Endodermal cell (in vitro differentiated cells): ENCODE results near the gene NCOA6. TPM values are rescaled to one million over a fixed set of nuclear protein-coding genes. Genes with fewer than 3 reads are reported as not detected.

ENCODE experiments used
- DNase-seq: peaks from one replicate; pipeline ENCODE4 v3.0.0-alpha.2; 2017
- H3K27ac ChIP-seq: 2 replicates; pipeline ENCODE4 v1.5.1; 2013; ENCODE audit warnings: mild to moderate bottlenecking, low read depth, low read length, moderate library complexity
- H3K27me3 ChIP-seq: 2 replicates; pipeline ENCODE4 v1.6.1; 2013; ENCODE audit warnings: mild to moderate bottlenecking, low read length, moderate library complexity; ENCODE audit not compliant: insufficient read depth, control insufficient read depth, poor library complexity, severe bottlenecking
- H3K36me3 ChIP-seq: 2 replicates; pipeline ENCODE4 v1.7.0; 2013; ENCODE audit warnings: mild to moderate bottlenecking, low read length, moderate library complexity; ENCODE audit not compliant: control insufficient read depth, insufficient read depth
- H3K4me1 ChIP-seq: one replicate; pipeline ENCODE4 v1.7.0; 2013; ENCODE audit warnings: low read length; ENCODE audit not compliant: control insufficient read depth, insufficient read depth
- H3K4me3 ChIP-seq: 2 replicates; pipeline ENCODE4 v1.5.1; 2013; ENCODE audit warnings: mild to moderate bottlenecking, low read length, moderate library complexity
- H3K9ac ChIP-seq: 2 replicates; pipeline ENCODE4 v1.6.1; 2013; ENCODE audit warnings: mild to moderate bottlenecking, low read length, moderate library complexity; ENCODE audit not compliant: poor library complexity, severe bottlenecking; ENCODE audit errors: extremely low read depth
- H3K9me3 ChIP-seq: 2 replicates; pipeline ENCODE4 v1.6.1; 2013; ENCODE audit warnings: mild to moderate bottlenecking, low read length, moderate library complexity; ENCODE audit not compliant: control insufficient read depth
- H3K27ac Mint-ChIP-seq: 2 replicates; pipeline ENCODE4 v1.8.0; 2020; ENCODE audit warnings: mixed read lengths
- H3K27me3 Mint-ChIP-seq: 2 replicates; pipeline ENCODE4 v1.8.0; 2021; ENCODE audit warnings: mild to moderate bottlenecking, mixed read lengths; ENCODE audit not compliant: insufficient read depth
- H3K36me3 Mint-ChIP-seq: 2 replicates; pipeline ENCODE4 v1.8.0; 2020; ENCODE audit warnings: low read depth, mixed read lengths
- H3K4me1 Mint-ChIP-seq: 2 replicates; pipeline ENCODE4 v1.8.0; 2020; ENCODE audit warnings: mixed read lengths
- H3K4me3 Mint-ChIP-seq: 2 replicates; pipeline ENCODE4 v1.8.0; 2020; ENCODE audit warnings: mild to moderate bottlenecking, moderate library complexity, mixed read lengths
- H3K9me3 Mint-ChIP-seq: 2 replicates; pipeline ENCODE4 v1.8.0; 2020; ENCODE audit warnings: mild to moderate bottlenecking, mixed read lengths
- CTCF ChIP-seq: fragments of 200-600 bp; sonication (generic); conservative IDR thresholded peaks from 2 replicates; pipeline ENCODE4 v1.5.0; 2021; ENCODE audit warnings: antibody characterized with exemption, mild to moderate bottlenecking
- WGBS, 2 experiments: methylation state at CpG; one replicate each; pipeline versions ENCODE4 v1.1.5 to v1.1.7; 2013; ENCODE audit warnings: missing lambda C conversion rate in 2 of 2, mixed read lengths in 1 of 2; ENCODE audit not compliant: insufficient coverage in 1 of 2, insufficient read length in 1 of 2; 5-methylcytosine and 5-hydroxymethylcytosine counted together
- total RNA-seq, 2 donors: library from RNA; stranded (reverse); fragmentation: NEBNext Ultra II Directional in 1 of 2; extraction: Animal tissue kit (Norgen Biotek cat#: 25700) in 1 of 2; gene quantifications; 2 replicates in 1 of 2; 3 replicates in 1 of 2; pipeline ENCODE4 v1.2.1, GENCODE V29; 2021

Gene NCOA6
- total RNA-seq, 2 donors from 2014 or later, result 27.1 to 37.4 TPM

- no peaks in the 10 kb centered on the region for H3K4me1 Mint-ChIP-seq
- no peaks in the 10 kb centered on the region for H3K9me3 Mint-ChIP-seq
- peaks cover 2% of the 10 kb centered on the region for H3K27me3 Mint-ChIP-seq
- TF ChIP-seq CTCF, result no peak
- H3K27ac ChIP-seq, result no peak overlapping the region
- H3K36me3 ChIP-seq, result no peaks in the 10 kb centered on the region
- no peaks in the 10 kb centered on the region for H3K4me1 ChIP-seq
- no peak for DNase-seq
- no peak overlapping the region for H3K27ac Mint-ChIP-seq
- no peaks in the 10 kb centered on the region for H3K27me3 ChIP-seq
- no peak overlapping the region for H3K4me3 Mint-ChIP-seq
- H3K4me3 ChIP-seq, result no peak overlapping the region
- H3K9me3 ChIP-seq, result no peaks in the 10 kb centered on the region
- WGBS, 2 experiments, result 86 to 89% methylated on average over 1 to 2 of the region's 2 CpGs
- H3K36me3 Mint-ChIP-seq, result no peaks in the 10 kb centered on the region
- H3K9ac ChIP-seq, result no peak overlapping the region
Measured at GRCh38 chr20:34689486-34689885, 136.0 kb downstream of the NCOA6 start.

GRCh38 chr20:34683667-34684066 is 141.8 kb downstream of the NCOA6 start:
- no peak overlapping the region for H3K4me3 ChIP-seq
- no peaks in the 10 kb centered on the region for H3K27me3 ChIP-seq
- H3K9ac ChIP-seq, result no peak overlapping the region
- H3K4me1 ChIP-seq, result no peaks in the 10 kb centered on the region
- Mint-ChIP-seq H3K36me3 (no peaks in the 10 kb centered on the region), H3K4me1 (no peaks in the 10 kb centered on the region), H3K27ac (no peak overlapping the region), H3K4me3 (no peak overlapping the region), H3K27me3 (peaks cover 2% of the 10 kb centered on the region), H3K9me3 (no peaks in the 10 kb centered on the region)
- H3K27ac ChIP-seq, result no peak overlapping the region
- no peaks in the 10 kb centered on the region for H3K9me3 ChIP-seq
- TF ChIP-seq CTCF, result no peak
- no peak for DNase-seq
- H3K36me3 ChIP-seq, result no peaks in the 10 kb centered on the region
- 96 to 100% methylated on average over 1 to 3 of the region's 3 CpGs for WGBS, 2 experiments

- H3K9me3 ChIP-seq, result no peaks in the 10 kb centered on the region
- peaks cover 6% of the 10 kb centered on the region for H3K4me1 Mint-ChIP-seq
Measured at GRCh38 chr20:34680586-34681175, 144.8 kb downstream of the NCOA6 start.

More at GRCh38 chr20:34680586-34681175, 144.8 kb downstream of the NCOA6 start:
- Histone ChIP-seq H3K4me1 (no peaks in the 10 kb centered on the region), H3K27me3 (no peaks in the 10 kb centered on the region), H3K9ac (no peak overlapping the region), H3K27ac (no peak overlapping the region), H3K4me3 (no peak overlapping the region), H3K36me3 (no peaks in the 10 kb centered on the region)
- no peak for DNase-seq
- Mint-ChIP-seq H3K9me3 (no peaks in the 10 kb centered on the region), H3K27me3 (peaks cover 2% of the 10 kb centered on the region), H3K4me3 (no peak overlapping the region), H3K36me3 (no peaks in the 10 kb centered on the region), H3K27ac (no peak overlapping the region)
- no peak for TF ChIP-seq CTCF
